Mucosa of descending colon (tissue), 3 donors: ENCODE results near the gene SNRPE. TPM values are rescaled to one million over a fixed set of nuclear protein-coding genes. Genes with fewer than 3 reads are reported as not detected.

Experiments used
- ATAC-seq: fragments of 200-7000 bp; cut with Tn5 transposase; one replicate; pipeline ENCODE4 v1.9.1; 2020; ENCODE audit warnings: mild to moderate bottlenecking, moderate library complexity
- DNase-seq, 3 donors: peaks; one replicate each; pipeline ENCODE4 v3.0.0-alpha.2; 2020
- H3K36me3 ChIP-seq: fragments of 200-600 bp; one replicate; pipeline ENCODE4 v1.8.0; 2021; ENCODE audit warnings: low read depth, mild to moderate bottlenecking
- H3K4me1 ChIP-seq: fragments of 200-600 bp; one replicate; pipeline ENCODE4 v1.8.0; 2021; ENCODE audit warnings: low read depth, mild to moderate bottlenecking
- H3K4me3 ChIP-seq: fragments of 200-600 bp; one replicate; pipeline ENCODE4 v1.8.0; 2021; ENCODE audit warnings: mild to moderate bottlenecking
- H3K9me3 ChIP-seq: fragments of 200-600 bp; one replicate; pipeline ENCODE4 v1.8.0; 2021; ENCODE audit warnings: mild to moderate bottlenecking
- CTCF ChIP-seq: fragments of 200-600 bp; IDR thresholded peaks from one replicate; pipeline ENCODE4 v1.8.0; 2022; ENCODE audit warnings: antibody characterized with exemption, mild to moderate bottlenecking
- intact Hi-C, 2 donors: fragments of 100-400 bp; cut with DNase I in 1 of 2; cut with micrococcal nuclease in 1 of 2; formaldehyde crosslinking; loops; one replicate each; pipeline versions ENCODE4 v1.11.0 to v1.11.1; 2022; cut with DNase I, micrococcal nuclease
- total RNA-seq, 3 donors: library from RNA; stranded (reverse); fragmentation: NEBNext Ultra II Directional in 2 of 3; extraction: Animal tissue kit (Norgen Biotek cat#: 25700) in 2 of 3; gene quantifications; one replicate each; pipeline versions ENCODE4 v1.2.1 to v1.2.4, GENCODE V29; 2021 to 2023
- donor health status: DM: no; HTN: no; CAD: no; lungs with moderate emphysema.
- donor health status: DM: no; HTN: no; CAD: no.
- donor health status: DM: no; HTN: yes; CAD: no.

SNRPE gene
- total RNA-seq, 3 donors from 2014 or later, result 53.2 to 91.1 (median 53.5) TPM

GRCh38 chr1:203867802-203868201, 6.4 kb downstream of the SNRPE start:
- Histone ChIP-seq H3K36me3 (peaks cover 10% of the 10 kb centered on the region), H3K4me1 (peaks cover under 1% of the 10 kb centered on the region), H3K9me3 (no peaks in the 10 kb centered on the region), H3K4me3 (no peak overlapping the region)
- TF ChIP-seq CTCF, result no peak
- ATAC-seq (no peak), DNase-seq (no peak)
- intact Hi-C loops, result no loop called here

GRCh38 chr1:203870245-203870644, 8.8 kb downstream of the SNRPE start:
- DNase-seq (no peak), ATAC-seq (no peak)
- peaks cover 6% of the 10 kb centered on the region for H3K36me3 ChIP-seq
- TF ChIP-seq CTCF, result no peak
- intact Hi-C loops, result loop anchor here in 1 of 2 donors (5.0 kb wide), 1 partner anchor 257 kb away; no protein-coding TSS in a partner anchor
- H3K9me3 ChIP-seq, result no peaks in the 10 kb centered on the region
- no peak overlapping the region for H3K4me3 ChIP-seq
- no peaks in the 10 kb centered on the region for H3K4me1 ChIP-seq

DNA sequence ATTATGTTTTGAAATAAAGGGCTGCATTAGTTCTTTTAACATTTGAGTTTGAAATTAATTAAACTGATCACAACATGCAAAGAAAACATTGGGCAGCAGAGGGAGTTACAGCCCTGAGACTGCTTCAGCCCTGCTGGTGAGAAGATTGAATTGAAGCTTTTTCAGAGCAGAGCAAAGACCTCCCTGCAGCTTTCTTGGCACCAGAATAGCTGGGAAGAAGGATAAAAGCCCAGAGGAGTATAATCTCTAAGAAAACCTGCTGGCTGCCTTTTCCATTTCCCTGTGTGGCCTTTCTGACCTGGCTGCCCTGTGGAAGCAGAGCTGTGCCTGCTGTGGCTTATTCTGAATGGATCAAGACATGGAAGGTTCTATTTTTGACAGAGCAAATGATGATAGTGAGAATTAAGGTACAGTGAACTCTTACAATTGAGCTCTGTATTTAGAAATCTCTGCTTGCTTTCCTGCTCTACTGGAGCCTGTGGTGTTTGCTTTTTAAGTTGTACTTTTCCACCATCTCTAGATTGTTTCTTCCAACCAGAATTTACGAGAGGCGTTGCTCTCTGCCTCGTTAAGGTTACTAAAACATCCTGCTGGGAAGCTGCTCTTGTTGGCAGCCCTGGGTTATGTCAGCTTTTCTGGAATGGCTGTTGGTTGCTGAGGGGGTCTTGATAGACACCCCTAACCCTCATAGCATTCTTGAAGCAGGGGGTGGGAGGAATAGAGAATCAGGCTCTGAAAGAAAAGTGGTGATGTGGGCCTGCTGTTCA, 9.9 kb downstream of the SNRPE start:
- ATAC-seq (peak; percentile 84), DNase-seq (peak in 1 of 3 donors; percentile 45)
- Histone ChIP-seq H3K4me1 (no peaks in the 10 kb centered on the region), H3K9me3 (no peaks in the 10 kb centered on the region), H3K4me3 (no peak overlapping the region), H3K36me3 (peaks cover 4% of the 10 kb centered on the region)
- no peak for TF ChIP-seq CTCF
- intact Hi-C loops, result loop anchor here in 1 of 2 donors (5.0 kb wide), 1 partner anchor 256 kb away; no protein-coding TSS in a partner anchor

DNA sequence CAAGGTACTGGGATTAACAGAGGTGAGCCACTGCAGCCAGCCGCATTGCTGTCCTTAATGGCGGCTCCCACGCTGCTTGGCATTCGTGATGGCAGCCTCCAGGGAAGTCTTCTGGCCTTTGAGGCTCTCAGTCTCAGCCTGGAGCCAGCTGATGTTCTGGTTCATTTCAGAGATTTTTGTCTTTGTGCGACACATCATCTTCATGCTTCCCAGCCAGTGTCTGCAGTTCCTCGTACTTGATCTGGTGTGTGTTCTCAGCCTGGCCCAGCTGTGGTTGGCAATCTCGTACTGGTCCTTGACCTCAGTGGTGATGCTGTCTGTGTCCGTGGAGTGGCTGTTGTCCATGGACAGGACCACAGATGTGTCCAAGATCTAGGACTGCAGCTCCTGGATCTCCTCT, 11.7 kb downstream of the SNRPE start:
- DNase-seq, result no peak
- Histone ChIP-seq H3K36me3 (peaks cover 4% of the 10 kb centered on the region), H3K9me3 (no peaks in the 10 kb centered on the region), H3K4me1 (no peaks in the 10 kb centered on the region), H3K4me3 (no peak overlapping the region)
- TF ChIP-seq CTCF, result no peak
- no peak for ATAC-seq
- intact Hi-C loops, result loop anchor here in 1 of 2 donors (5.0 kb wide), 1 partner anchor 254 kb away; no protein-coding TSS in a partner anchor

GRCh38 chr1:203878422-203878821, 17.0 kb downstream of the SNRPE start:
- H3K36me3 ChIP-seq, result no peaks in the 10 kb centered on the region
- ATAC-seq, result no peak
- H3K4me1 ChIP-seq, result no peaks in the 10 kb centered on the region
- no peak overlapping the region for H3K4me3 ChIP-seq
- no peak for TF ChIP-seq CTCF
- DNase-seq, result no peak
- intact Hi-C loops, result no loop called here
- no peaks in the 10 kb centered on the region for H3K9me3 ChIP-seq
